CD14-positive monocyte (primary cell): ENCODE data around the gene WFDC2. TPM values are rescaled to one million over a fixed set of nuclear protein-coding genes. Genes with fewer than 3 reads are reported as not detected.

Experiments
- DNase-seq, 3 donors: peaks; one replicate each; pipeline ENCODE4 v3.0.0-alpha.2; 2011 to 2022
- H2AFZ ChIP-seq: 2 replicates; pipeline ENCODE4 v1.6.0; 2012; ENCODE audit warnings: mild to moderate bottlenecking, low read depth, low read length, inconsistent platforms; ENCODE audit not compliant: insufficient read depth, poor library complexity, severe bottlenecking
- H3K27ac ChIP-seq, 2 donors: 1 replicate in 1 of 2; 2 replicates in 1 of 2; pipeline ENCODE4 v1.5.1; 2012 to 2013; ENCODE audit warnings: low read length in 2 of 2, control low read depth in 1 of 2, inconsistent platforms in 1 of 2, low read depth in 1 of 2, mild to moderate bottlenecking in 1 of 2
- H3K27me3 ChIP-seq, 2 donors: one replicate each; pipeline versions ENCODE4 v1.6.0 to v1.6.1; 2011 to 2013; ENCODE audit warnings: low read length in 2 of 2; ENCODE audit not compliant: control insufficient read depth in 2 of 2, insufficient read depth in 2 of 2
- H3K36me3 ChIP-seq, 2 donors: replicated peaks in 1 of 2; 1 replicate in 1 of 2; 2 replicates in 1 of 2; pipeline versions ENCODE4 v1.5.1 to v1.6.1; 2012 to 2013; ENCODE audit warnings: low read length in 2 of 2, control low read depth in 1 of 2, inconsistent platforms in 1 of 2, mild to moderate bottlenecking in 1 of 2; ENCODE audit not compliant: insufficient read depth in 2 of 2, control insufficient read depth in 1 of 2
- H3K4me1 ChIP-seq, 2 donors: 1 replicate in 1 of 2; 2 replicates in 1 of 2; pipeline versions ENCODE4 v1.5.1 to v1.6.1; 2012 to 2013; ENCODE audit warnings: low read length in 2 of 2, control low read depth in 1 of 2, inconsistent platforms in 1 of 2, mild to moderate bottlenecking in 1 of 2, moderate library complexity in 1 of 2; ENCODE audit not compliant: insufficient read depth in 2 of 2, control insufficient read depth in 1 of 2
- H3K4me2 ChIP-seq: replicated peaks from 2 replicates; pipeline ENCODE3; 2012; ENCODE audit warnings: low read length, moderate library complexity, mild to moderate bottlenecking; ENCODE audit not compliant: poor library complexity, severe bottlenecking; ENCODE audit errors: extremely low read depth
- H3K4me3 ChIP-seq, 3 experiments: fragments of 200-600 bp in 1 of 3; sonication (generic) in 1 of 3; replicated peaks in 1 of 3; 1 replicate in 2 of 3; 2 replicates in 1 of 3; pipeline ENCODE4 v1.5.1; 2011 to 2013; ENCODE audit warnings: low read length in 3 of 3, mild to moderate bottlenecking in 3 of 3, control low read depth in 2 of 3, low read depth in 2 of 3, inconsistent platforms in 1 of 3, moderate library complexity in 1 of 3
- H3K79me2 ChIP-seq: 2 replicates; pipeline ENCODE4 v1.6.0; 2012; ENCODE audit warnings: mild to moderate bottlenecking, control low read depth, inconsistent platforms, low read length, moderate library complexity; ENCODE audit not compliant: insufficient read depth
- H3K9ac ChIP-seq: 2 replicates; pipeline ENCODE4 v1.6.0; 2017; ENCODE audit warnings: low read length, mild to moderate bottlenecking; ENCODE audit not compliant: insufficient read depth, poor library complexity, severe bottlenecking
- H3K9me3 ChIP-seq, 2 donors: replicated peaks in 1 of 2; 1 replicate in 1 of 2; 2 replicates in 1 of 2; pipeline versions ENCODE4 v1.5.1 to v1.6.1; 2012 to 2013; ENCODE audit warnings: low read length in 2 of 2, control low read depth in 1 of 2; ENCODE audit not compliant: control insufficient read depth in 1 of 2, insufficient read depth in 1 of 2
- H4K20me1 ChIP-seq: 2 replicates; pipeline ENCODE4 v1.6.0; 2012; ENCODE audit warnings: mild to moderate bottlenecking, low read length, control low read depth, moderate library complexity; ENCODE audit not compliant: insufficient read depth
- H3K27ac Mint-ChIP-seq, 7 donors: one replicate each; pipeline ENCODE4 v1.8.0; 2020; ENCODE audit warnings: mild to moderate bottlenecking in 7 of 7, mixed read lengths in 7 of 7, moderate library complexity in 6 of 7, inconsistent platforms in 2 of 7
- H3K27me3 Mint-ChIP-seq, 3 donors: one replicate each; pipeline ENCODE4 v1.8.0; 2021 to 2022; ENCODE audit warnings: low read depth in 3 of 3, mild to moderate bottlenecking in 3 of 3, mixed read lengths in 3 of 3, moderate library complexity in 3 of 3, inconsistent platforms in 1 of 3
- H3K36me3 Mint-ChIP-seq, 2 donors: one replicate each; pipeline ENCODE4 v1.8.0; 2020; ENCODE audit warnings: mixed read lengths in 2 of 2, inconsistent platforms in 1 of 2, mild to moderate bottlenecking in 1 of 2
- H3K4me1 Mint-ChIP-seq: one replicate; pipeline ENCODE4 v1.8.0; 2020; ENCODE audit warnings: mild to moderate bottlenecking, mixed read lengths
- H3K4me3 Mint-ChIP-seq, 2 donors: one replicate each; pipeline ENCODE4 v1.8.0; 2020; ENCODE audit warnings: mild to moderate bottlenecking in 2 of 2, mixed read lengths in 2 of 2, moderate library complexity in 1 of 2
- H3K9me3 Mint-ChIP-seq, 7 donors: one replicate each; pipeline ENCODE4 v1.8.0; 2020 to 2022; ENCODE audit warnings: mixed read lengths in 7 of 7, mild to moderate bottlenecking in 6 of 7, moderate library complexity in 6 of 7, inconsistent platforms in 2 of 7
- CTCF ChIP-seq: fragments of 200-600 bp; IDR thresholded peaks from one replicate; pipeline ENCODE4 v1.8.0; 2022; ENCODE audit warnings: antibody characterized with exemption, mild to moderate bottlenecking
- WGBS: methylation state at CpG from one replicate; pipeline ENCODE4 v1.1.5; 2013; ENCODE audit warnings: missing lambda C conversion rate; ENCODE audit not compliant: insufficient coverage; 5-methylcytosine and 5-hydroxymethylcytosine counted together
- intact Hi-C, 2 donors: fragments of 100-400 bp; cut with micrococcal nuclease; formaldehyde crosslinking; loops; one replicate each; pipeline versions ENCODE4 v1.15.0 to v1.15.1; 2023
- polyA plus RNA-seq, 3 donors: library from polyadenylated mRNA; depleted of rRNA in 1 of 3; unstranded in 2 of 3; stranded (reverse) in 1 of 3; fragments of 300-500 nt in 2 of 3; fragments of >200 nt in 1 of 3; fragmentation: Illumina TruSeq in 2 of 3; gene quantifications; 1 replicate in 2 of 3; 2 replicates in 1 of 3; pipeline ENCODE4 v1.2.3, GENCODE V29; 2012 to 2021

Gene WFDC2
- polyA plus RNA-seq, 3 donors, result not detected

GRCh38 chr20:45433316-45433715, 36.2 kb upstream of the WFDC2 start:
- WGBS, result 100% methylated on average over 1 of the region's 3 CpGs
- Histone ChIP-seq H3K4me3 (no peak overlapping the region), H3K27ac (no peak overlapping the region), H3K4me1 (peaks cover 9 to 16% of the 10 kb centered on the region in 2 donors), H3K27me3 (no peaks in the 10 kb centered on the region), H3K9me3 (no peaks in the 10 kb centered on the region), H3K36me3 (peaks cover 0 to 13% of the 10 kb centered on the region in 2 donors), H3K9ac (no peak overlapping the region), H4K20me1 (no peaks in the 10 kb centered on the region), H2AFZ (no peak overlapping the region), H3K79me2 (no peaks in the 10 kb centered on the region), H3K4me2 (no peak overlapping the region)
- peaks cover 13 to 14% of the 10 kb centered on the region in 2 donors for H3K36me3 Mint-ChIP-seq
- TF ChIP-seq CTCF, result no peak
- peaks cover 14% of the 10 kb centered on the region for H3K4me1 Mint-ChIP-seq
- H3K9me3 Mint-ChIP-seq, result no peaks in the 10 kb centered on the region
- no peak for DNase-seq
- H3K4me3 Mint-ChIP-seq, result peak overlapping the region in 1 of 2 donors; percentile 10
- intact Hi-C loops, result no loop called here
- peak overlapping the region in 1 of 7 donors; percentile 28 for H3K27ac Mint-ChIP-seq
- H3K27me3 Mint-ChIP-seq, result peaks cover 0 to 2% (median 0%) of the 10 kb centered on the region in 3 donors

GRCh38 chr20:45433976-45434375, 35.6 kb upstream of the WFDC2 start:
- peaks cover 9 to 16% of the 10 kb centered on the region in 2 donors for H3K4me1 ChIP-seq
- no peaks in the 10 kb centered on the region for H3K27me3 ChIP-seq
- H3K36me3 ChIP-seq, result peaks cover 0 to 12% of the 10 kb centered on the region in 2 donors
- no peak overlapping the region for H3K4me3 ChIP-seq
- peaks cover 0 to 2% (median 2%) of the 10 kb centered on the region in 3 donors for H3K27me3 Mint-ChIP-seq
- no CpG with 5 or more reads among the region's 4 CpGs for WGBS
- no peak overlapping the region for H2AFZ ChIP-seq
- H4K20me1 ChIP-seq, result no peaks in the 10 kb centered on the region
- H3K9me3 Mint-ChIP-seq, result no peaks in the 10 kb centered on the region
- no peaks in the 10 kb centered on the region for H3K9me3 ChIP-seq
- DNase-seq, result no peak
- H3K36me3 Mint-ChIP-seq, result peaks cover 13 to 14% of the 10 kb centered on the region in 2 donors
- no peak overlapping the region for H3K4me3 Mint-ChIP-seq
- TF ChIP-seq CTCF, result no peak
- intact Hi-C loops, result no loop called here
- H3K27ac ChIP-seq, result no peak overlapping the region
- no peak overlapping the region for H3K9ac ChIP-seq
- no peak overlapping the region for H3K4me2 ChIP-seq
- H3K27ac Mint-ChIP-seq, result no peak overlapping the region
- peaks cover 14% of the 10 kb centered on the region for H3K4me1 Mint-ChIP-seq
- no peaks in the 10 kb centered on the region for H3K79me2 ChIP-seq
